HG03175 (cell line): Measurements from ENCODE around the gene OR10A2.
A peak's percentile ranks its signal among the peaks of the same experiment; 100 is the strongest.
"Not testable (repeated sequence)": the region's sequence is repeated elsewhere in the genome, so short reads cannot be mapped to it uniquely, and the experiment has no call there.

Experiments
- ATAC-seq: cut with Tn5 transposase; IDR thresholded peaks from one replicate; pipeline ENCODE4 v1.9.1; 2021; ENCODE audit warnings: mild to moderate bottlenecking, moderate library complexity; ENCODE audit not compliant: unreplicated experiment

The OR10A2 gene

DNA sequence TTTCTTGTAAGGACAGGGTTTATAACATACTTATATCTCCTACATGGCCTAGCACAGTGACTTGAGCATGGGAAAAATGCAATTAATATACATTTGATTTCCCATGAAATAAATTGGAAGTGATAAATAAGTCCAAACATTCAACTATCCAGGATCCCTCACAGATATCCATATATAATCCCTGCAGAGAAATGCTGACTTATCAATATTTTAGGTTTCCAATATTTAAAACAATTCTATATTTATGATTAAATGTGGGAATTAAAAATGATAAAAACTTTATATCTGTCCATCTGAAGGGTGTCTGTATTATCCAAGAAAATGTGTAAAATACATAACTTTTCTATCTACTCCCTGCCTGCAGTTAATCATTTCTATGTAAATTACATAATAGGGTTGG is 19.9 kb downstream of the OR10A2 start:
- ATAC-seq: no peak

DNA sequence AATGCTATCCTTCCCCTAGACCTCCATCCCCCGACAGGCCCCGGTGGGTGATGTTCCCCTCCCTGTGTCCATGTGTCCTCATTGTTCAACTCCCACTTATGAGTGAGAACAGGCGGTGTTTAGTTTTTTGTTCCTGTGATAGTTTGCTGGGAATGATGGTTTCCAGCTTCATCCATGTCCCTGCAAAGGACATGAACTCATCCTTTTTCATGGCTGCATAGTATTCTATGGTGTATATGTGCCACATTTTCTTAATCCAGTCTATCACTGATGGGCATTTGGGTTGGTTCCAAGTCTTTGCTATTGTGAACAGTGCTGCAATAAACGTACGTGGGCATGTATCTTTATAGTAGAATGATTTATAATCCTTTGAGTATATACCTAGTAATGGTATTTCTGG is 24.9 kb downstream of the OR10A2 start:
- ATAC-seq: not testable (repeated sequence)

DNA sequence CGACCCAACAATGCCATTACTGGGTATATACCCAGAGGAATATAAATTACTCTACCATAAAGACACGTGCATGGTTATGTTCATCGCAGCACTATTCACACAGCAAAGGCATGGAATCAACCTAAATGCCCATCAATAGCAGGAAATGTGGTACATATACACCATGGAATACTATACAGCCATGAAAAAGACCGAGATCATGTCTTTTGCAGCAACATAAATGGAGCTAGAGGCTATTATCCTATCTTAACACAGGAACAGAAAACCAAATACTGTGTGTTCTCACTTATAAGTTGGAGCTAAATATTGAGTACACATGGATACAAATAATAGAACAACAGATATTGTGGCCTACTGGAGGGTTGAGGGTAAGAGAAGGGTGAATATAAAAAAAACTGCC is 26.0 kb downstream of the OR10A2 start:
- ATAC-seq: no peak

DNA sequence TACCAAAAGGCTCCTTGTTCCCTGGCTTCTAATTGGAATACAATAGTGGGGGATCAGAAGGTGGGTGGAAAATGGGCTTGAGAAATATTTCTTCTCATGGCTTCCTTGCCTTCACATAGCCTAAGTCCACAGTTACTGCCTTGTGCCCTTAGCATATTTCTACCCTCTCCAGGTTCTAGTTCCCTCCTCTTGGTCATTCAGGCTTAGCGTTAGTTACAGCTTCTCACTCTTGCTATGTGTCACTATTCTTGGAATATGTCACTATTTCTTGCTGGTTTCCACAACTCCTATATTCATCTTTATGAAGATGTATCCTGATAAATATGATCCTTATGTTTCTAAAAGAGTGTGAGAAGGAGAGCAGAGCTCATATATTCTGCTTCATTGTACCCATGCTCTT is 27.0 kb downstream of the OR10A2 start:
- no peak for ATAC-seq

DNA sequence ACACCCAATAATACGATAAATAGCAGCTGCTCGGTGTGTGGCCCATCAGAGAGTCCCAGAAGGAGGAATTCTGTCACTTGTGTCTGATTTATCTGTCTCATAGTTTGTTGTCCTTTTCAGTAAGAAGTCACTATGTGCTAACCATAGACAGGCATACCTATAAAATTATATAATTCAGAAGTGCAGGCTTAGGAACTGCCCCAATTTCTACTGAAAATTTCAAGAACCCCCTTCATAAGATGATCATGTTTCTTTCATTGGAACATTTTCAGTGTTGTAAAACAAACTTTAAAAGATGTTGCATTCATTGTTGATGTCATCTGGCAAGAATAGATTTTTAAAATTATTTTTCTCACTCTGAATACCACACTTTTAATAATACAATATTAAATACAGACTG is 29.5 kb downstream of the OR10A2 start, which contains the start of gene OR2D2:
OR2D2 (minus strand) TSS at position 101 of the 400 bp plus-strand sequence; CDS start at position 101, 0 bp downstream.
- no peak for ATAC-seq

DNA sequence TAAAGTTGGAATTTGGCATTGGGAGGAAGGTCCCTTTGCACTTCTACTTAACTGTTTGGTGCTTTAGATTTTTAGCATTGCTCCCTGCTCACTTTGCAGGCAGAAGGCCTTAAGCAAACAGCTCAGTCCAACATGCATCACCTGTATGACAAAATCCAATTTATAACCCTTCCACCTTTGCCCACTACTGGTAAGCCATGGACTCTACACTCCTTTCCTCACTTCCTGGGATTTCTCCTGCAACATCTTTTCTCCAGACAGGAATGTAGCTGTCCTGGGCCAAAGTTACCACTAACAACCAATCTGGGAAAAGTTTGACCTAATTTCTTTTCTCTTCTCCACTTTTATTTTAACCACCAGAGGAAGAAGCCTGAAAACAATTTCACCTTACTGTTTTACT is 31.2 kb downstream of the OR10A2 start:
- no peak for ATAC-seq

DNA sequence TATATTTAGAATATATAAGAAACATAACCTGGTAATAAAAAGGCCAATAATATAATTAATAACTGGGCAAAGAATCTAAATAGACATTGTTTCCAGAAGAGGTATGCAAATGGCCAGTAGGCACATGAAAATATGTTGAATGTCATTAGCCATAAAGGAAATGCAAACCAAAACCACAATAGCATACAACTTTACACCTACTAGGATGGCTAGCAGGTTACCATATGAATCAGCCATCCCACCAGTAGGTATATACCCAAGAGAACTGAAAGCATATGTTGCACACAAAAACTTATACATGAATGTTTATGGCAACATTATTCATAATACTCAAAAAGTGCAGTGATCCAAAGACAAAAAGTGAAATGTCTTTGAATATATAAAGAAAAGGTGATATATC is 32.2 kb downstream of the OR10A2 start:
- ATAC-seq: peak; percentile 80

DNA sequence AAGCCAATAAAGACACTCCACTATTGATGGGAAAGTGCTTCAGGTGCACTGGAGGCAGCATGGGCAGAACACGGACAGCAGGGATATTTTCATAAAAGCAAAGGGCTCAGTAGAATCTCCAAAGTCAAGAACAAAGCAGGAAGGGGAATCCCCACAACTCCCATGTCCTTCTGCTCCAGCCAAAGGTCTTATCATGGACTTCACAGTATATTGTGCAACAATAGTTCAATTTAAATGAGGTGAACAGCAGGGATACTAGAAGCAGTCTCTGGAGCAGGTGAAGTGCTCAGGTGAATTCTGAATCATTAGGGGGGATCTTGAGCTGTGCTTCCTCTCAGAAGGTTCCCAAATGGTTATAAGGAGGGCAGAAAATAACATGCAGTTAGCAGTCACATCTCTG is 36.1 kb downstream of the OR10A2 start:
- no peak for ATAC-seq

DNA sequence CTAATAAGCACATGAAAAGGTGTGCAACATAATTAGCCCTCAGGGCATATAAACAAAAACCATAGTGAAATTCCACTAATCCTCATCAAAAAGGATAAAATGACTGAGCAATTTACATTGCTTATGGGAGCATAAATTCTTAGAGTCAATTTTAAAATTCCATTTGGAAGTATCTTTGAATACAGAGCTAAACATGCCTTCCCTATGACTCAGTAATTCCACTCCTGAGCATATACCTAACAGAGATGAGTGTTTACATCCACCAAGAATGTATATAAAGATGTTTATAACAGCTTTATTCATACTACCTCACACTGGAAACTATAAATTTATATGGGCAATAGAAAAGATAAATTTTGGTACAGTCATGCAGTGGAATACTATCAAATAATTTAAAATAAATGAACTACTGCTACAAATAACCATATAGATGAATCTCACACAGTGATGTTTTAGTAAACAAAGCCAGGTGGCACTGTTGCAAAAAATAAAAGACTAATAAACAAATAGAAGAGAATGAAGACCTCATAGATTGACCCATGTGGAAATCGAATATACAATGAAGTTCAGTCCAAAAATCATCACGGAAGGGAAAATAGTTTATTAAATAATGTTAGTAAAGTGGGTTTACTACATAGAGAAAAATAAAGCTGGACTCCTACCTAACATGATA is 37.6 kb downstream of the OR10A2 start:
- ATAC-seq: no peak

DNA sequence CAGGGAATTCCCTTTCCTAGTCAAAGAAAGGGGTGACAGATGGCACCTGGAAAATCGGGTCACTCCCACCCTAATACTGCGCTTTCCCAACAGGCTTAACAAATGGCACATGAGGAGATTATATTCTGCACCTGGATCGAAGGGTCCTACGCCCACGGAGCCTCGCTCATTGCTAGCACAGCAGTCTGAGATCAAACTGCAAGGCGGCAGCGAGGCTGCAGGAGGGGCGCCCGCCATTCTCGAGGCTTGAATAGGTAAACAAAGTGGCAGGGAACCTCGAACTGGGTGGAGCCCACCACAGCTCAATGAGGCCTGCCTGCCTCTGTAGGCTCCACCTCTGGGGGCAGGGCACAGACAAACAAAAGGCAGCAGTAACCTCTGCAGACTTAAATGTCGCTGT is 41.9 kb downstream of the OR10A2 start:
- not testable (repeated sequence) for ATAC-seq

DNA sequence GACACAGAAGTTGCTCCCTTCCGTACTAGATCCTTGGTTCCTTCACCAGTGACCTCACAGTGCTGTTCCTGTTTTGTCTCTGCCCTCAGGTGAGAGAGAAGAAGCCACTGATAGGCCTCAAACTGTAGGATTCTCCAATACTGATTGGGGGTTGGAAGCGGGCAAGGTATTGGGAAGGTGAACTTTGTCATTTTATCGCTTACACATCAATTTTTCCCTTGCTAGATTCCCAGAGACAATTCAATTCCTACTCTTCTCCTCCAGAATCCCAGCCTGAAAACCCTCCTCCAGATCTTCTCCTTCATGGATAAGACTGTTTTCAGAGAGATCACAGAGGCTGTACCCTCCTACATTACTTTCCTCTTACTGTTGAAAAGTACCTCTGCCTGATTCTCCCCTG is 48.5 kb downstream of the OR10A2 start:
- no peak for ATAC-seq

DNA sequence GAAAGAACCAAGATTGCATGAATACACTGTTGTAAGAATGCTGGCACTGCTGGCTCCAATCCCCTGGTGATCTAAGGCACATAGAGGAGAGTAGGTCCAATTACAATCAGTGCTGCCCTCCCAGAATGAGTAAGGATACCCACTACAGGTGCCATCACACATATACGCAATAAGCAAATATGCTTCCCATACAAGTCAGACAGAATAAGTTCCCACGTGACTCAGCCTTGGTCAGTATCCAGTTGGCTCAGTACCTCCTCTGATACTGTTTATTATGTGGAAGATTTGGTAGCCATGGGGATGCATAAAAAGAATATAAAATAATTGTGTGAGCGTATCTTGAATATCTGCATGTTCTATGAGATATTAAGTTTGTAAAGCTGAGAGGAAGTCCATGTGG is 49.1 kb downstream of the OR10A2 start:
- no peak for ATAC-seq

DNA sequence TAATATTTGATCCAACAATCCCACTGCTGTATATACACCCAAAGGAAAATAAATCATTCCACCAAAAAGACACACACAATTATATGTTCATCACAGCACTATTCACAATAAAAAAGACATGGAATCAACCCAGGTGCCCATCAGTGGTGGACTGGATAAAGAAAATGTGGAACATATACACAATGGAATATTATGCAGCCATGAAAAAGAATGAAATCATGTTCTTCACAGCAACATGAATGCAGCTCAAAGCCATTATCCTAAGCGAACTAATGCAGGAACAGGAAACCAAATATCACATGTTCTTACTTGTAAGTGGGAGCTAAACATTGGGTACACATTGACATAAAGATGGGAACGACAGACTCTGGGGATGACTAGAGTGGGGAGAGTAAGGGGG is 56.8 kb downstream of the OR10A2 start:
- no peak for ATAC-seq

DNA sequence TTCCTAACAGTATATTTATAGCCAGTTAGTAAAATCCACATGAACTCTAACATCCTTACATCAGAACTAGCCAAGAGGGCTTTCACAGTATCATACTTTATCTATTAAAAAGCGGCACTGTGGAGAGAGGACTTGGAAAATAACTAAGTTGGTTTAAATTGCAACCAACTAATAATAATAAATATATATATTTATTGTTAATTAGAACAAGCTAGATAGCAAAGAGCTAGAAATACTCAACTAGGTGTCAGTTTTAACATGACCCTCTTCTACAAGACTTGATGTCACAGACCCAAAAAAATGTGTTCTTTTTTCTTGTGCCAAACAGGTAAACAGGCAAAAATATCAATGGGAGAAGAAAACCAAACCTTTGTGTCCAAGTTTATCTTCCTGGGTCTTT is 57.8 kb downstream of the OR10A2 start, which contains the start of gene OR2D3:
OR2D3 (plus strand) TSS at position 301 of the 400 bp plus-strand sequence; CDS start at position 301, 0 bp downstream.
- no peak for ATAC-seq
